Measurements from ENCODE around the gene CHMP4A. TPM values are rescaled to one million over a fixed set of nuclear protein-coding genes. Genes with fewer than 3 reads are reported as not detected.
"Not testable (repeated sequence)": the region's sequence is repeated elsewhere in the genome, so short reads cannot be mapped to it uniquely, and the experiment has no call there.

Gene CHMP4A
- total RNA-seq, 6 experiments from 2014 or later, result 32.4 to 41.1 (median 38.8) TPM

DNA sequence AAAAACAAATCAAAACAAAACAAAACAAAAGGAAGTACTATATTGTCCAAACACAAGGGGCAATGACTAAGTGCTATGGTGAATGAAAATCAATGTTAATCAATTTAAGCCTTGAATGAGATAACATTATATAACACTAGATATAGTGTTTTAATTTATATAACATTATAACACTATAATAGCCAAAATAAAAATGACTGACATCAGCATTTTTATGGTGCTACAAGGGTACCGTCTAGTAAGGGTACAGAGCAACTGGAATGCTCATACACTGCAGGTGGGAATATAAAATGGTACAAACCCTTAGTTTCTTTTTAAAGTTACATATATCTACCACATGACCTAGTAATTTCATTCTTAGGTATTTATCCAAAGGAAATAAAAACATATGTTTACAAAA, 13.2 kb upstream of the CHMP4A start:
- no peaks in the 10 kb centered on the region for H3K9me3 Mint-ChIP-seq
- peaks cover 1% of the 10 kb centered on the region; the same call in 1 of the 2 replicates for H3K27me3 Mint-ChIP-seq (ENCODE audit: insufficient read depth)
- TF ChIP-seq CTCF (IDR thresholded peaks at IDR 0.05), result no peak
- DNase-seq, result no peak
- no peak overlapping the region for H3K4me3 Mint-ChIP-seq
- peaks cover 36% of the 10 kb centered on the region for H3K4me1 Mint-ChIP-seq (ENCODE audit: low read depth)
- peaks cover 33% of the 10 kb centered on the region for H3K36me3 Mint-ChIP-seq (ENCODE audit: low read depth)
- H3K27ac Mint-ChIP-seq, result no peak overlapping the region

DNA sequence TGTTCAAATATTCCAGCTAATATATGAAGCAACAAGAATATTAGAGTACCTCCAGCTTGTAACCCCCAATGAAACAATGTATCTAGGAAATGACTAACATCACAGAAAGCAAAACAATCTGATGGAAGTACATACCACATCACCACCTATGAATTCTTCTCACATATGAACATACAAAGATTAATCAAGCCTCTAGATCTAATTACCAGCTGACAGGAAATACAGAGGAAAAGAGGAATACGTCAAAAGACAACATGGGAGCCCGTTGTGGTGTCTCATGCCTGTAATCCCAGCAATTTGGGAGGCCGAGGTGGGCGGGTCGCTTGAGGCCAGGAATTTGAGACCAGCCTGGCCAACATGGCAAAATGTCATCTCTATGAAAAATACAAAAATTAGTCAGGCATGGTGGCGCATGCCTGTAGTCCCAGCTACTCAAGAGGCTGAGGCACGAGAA, 11.4 kb upstream of the CHMP4A start:
- DNase-seq, result peak; percentile 84
- Mint-ChIP-seq H3K27ac (peak overlapping the region; percentile 89), H3K27me3 (ENCODE audit: insufficient read depth) (peaks cover 1% of the 10 kb centered on the region; the same call in 1 of the 2 replicates), H3K9me3 (no peaks in the 10 kb centered on the region), H3K4me1 (ENCODE audit: low read depth) (peaks cover 30% of the 10 kb centered on the region), H3K4me3 (peak overlapping the region; percentile 76), H3K36me3 (ENCODE audit: low read depth) (peaks cover 27% of the 10 kb centered on the region)
- no peak for TF ChIP-seq CTCF (IDR thresholded peaks at IDR 0.05)

- not testable (repeated sequence) for H3K27me3 Mint-ChIP-seq (ENCODE audit: insufficient read depth); H3K27ac Mint-ChIP-seq; H3K4me3 Mint-ChIP-seq; DNase-seq; H3K9me3 Mint-ChIP-seq
- peaks cover 35% of the 10 kb centered on the region for H3K4me1 Mint-ChIP-seq (ENCODE audit: low read depth)
- H3K36me3 Mint-ChIP-seq (ENCODE audit: low read depth), result peaks cover 20% of the 10 kb centered on the region
Observed at GRCh38 chr14:24222987-24223386, 9.7 kb upstream of the CHMP4A start.

DNA sequence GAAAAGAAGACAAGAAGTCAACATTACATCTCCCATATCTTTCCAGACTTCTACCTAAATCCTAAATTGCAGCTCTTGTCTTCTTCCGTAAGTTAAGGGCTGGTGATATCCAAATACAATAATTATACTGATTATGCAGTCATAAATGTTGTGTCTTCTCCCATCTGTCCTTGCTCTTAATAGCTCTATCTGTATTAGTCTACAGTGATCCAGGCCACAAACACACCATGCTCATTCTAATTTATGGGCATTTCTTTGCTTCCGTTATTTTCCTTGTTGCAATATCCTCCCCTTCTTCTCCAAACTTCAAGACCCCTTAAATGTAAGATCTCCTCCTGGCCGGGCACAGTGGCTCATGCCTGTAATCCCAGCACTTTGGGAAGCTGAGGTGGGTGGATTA, 6.2 kb upstream of the CHMP4A start:
- peaks cover 29% of the 10 kb centered on the region for H3K4me1 Mint-ChIP-seq (ENCODE audit: low read depth)
- H3K36me3 Mint-ChIP-seq (ENCODE audit: low read depth), result peaks cover 4% of the 10 kb centered on the region; the same call in 1 of the 2 replicates
- peak overlapping the region; percentile 13; the same call in 1 of the 2 replicates for H3K27ac Mint-ChIP-seq

DNA sequence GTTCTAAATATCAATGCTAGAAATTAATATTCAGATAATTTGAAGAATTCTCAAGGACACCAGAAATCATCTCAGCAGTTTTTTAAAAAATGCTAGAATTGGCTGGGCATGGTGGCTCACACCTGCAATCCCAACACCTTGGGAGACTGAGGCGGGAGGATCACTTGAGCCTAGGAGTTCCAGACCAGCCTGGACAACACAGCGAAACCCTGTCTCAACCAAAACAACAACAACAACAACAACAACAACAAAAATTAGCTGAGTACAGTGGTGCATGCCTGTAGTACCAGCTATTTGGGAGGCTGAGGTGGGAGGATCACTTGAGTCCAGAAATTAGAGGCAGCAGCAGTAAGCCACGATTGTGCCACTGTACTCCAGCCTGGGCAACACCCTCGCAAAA, 5.8 kb upstream of the CHMP4A start:
- no peaks in the 10 kb centered on the region; the same call in 1 of the 2 replicates for H3K27me3 Mint-ChIP-seq (ENCODE audit: insufficient read depth)
- no peak for DNase-seq
- H3K4me3 Mint-ChIP-seq, result no peak overlapping the region
- no peaks in the 10 kb centered on the region for H3K9me3 Mint-ChIP-seq
- H3K4me1 Mint-ChIP-seq (ENCODE audit: low read depth), result peaks cover 29% of the 10 kb centered on the region
- H3K36me3 Mint-ChIP-seq (ENCODE audit: low read depth), result 0 out of 2 replicates have a peak, but pooled peaks cover 5% of the 10 kb centered on the region
- no peak for TF ChIP-seq CTCF (IDR thresholded peaks at IDR 0.05)
- no peak overlapping the region; the same call in 1 of the 2 replicates for H3K27ac Mint-ChIP-seq

More for the DNA sequence above, 6.2 kb upstream of the CHMP4A start:
- Mint-ChIP-seq H3K4me3 (no peak overlapping the region), H3K9me3 (no peaks in the 10 kb centered on the region), H3K27me3 (ENCODE audit: insufficient read depth) (peaks cover 1% of the 10 kb centered on the region)
- TF ChIP-seq CTCF (IDR thresholded peaks at IDR 0.05), result no peak
- no peak for DNase-seq

DNA sequence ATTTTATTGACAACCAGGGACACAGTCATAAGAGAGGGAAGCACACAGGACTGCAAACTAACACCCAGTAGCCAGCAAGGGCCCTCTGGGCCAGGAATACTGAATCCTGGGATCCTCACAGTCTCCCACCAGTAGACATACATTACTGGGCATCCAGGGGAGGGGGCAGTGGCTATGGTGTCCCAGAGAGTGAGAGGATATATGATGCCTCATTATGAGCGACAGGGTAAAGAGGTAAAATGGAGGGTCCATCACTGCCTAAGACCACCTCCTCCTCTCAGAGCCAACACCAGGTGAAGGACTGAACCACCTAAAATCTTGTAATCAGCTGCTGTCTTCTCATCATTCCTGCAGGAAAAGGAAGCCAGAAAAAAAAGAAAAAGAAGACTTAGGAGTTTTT, 3.6 kb upstream of the CHMP4A start:
- Mint-ChIP-seq H3K27ac (peak overlapping the region; percentile 4; the same call in 1 of the 2 replicates), H3K4me1 (ENCODE audit: low read depth) (peaks cover 38% of the 10 kb centered on the region)
- H3K36me3 Mint-ChIP-seq (ENCODE audit: low read depth); H3K4me3 Mint-ChIP-seq; DNase-seq; H3K27me3 Mint-ChIP-seq (ENCODE audit: insufficient read depth); H3K9me3 Mint-ChIP-seq: not testable (repeated sequence)

GRCh38 chr14:24216345-24216699, 3.0 kb upstream of the CHMP4A start:
- Mint-ChIP-seq H3K36me3 (ENCODE audit: low read depth) (peaks cover 11% of the 10 kb centered on the region; the same call in 1 of the 2 replicates), H3K4me3 (peak overlapping the region; percentile 97), H3K27ac (peak overlapping the region; percentile 91), H3K9me3 (no peaks in the 10 kb centered on the region), H3K27me3 (ENCODE audit: insufficient read depth) (peaks cover 2% of the 10 kb centered on the region), H3K4me1 (ENCODE audit: low read depth) (peaks cover 43% of the 10 kb centered on the region)
- no peak for DNase-seq
- no peak for TF ChIP-seq CTCF (IDR thresholded peaks at IDR 0.05)
